Measurements from ENCODE around the gene NIPBL. TPM values are rescaled to one million over a fixed set of nuclear protein-coding genes. Genes with fewer than 3 reads are reported as not detected.

The NIPBL gene
- total and polyA plus RNA-seq, 2 donors (not counting 1 experiment from before 2014, with no cell fraction given): 30.8 to 34.2 TPM

DNA sequence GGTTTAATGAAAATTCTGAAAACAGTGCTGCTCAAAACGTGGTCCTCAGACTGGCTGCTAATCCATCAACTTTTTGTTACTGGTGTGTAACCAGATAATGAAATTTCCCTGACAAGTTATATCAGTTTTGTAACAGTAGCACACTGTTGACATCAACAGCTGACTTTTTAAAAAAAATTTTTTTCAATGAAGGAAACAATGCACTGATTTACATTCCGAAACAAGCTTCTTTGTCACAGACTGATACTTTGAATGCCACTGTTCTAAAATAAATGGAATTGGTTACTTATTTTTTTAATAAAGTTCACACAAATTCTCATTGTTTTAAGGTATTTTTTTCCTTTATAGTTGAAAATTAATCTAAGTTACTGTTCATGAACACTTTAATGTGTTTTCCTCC is 169.1 kb downstream of the NIPBL start:
- no peak overlapping the region for H3K4me3 ChIP-seq (replicated peaks in 1 of 4; ENCODE audit: control extremely low read depth in 1 of 4, insufficient read depth in 1 of 4, low read depth in 3 of 4, low read length in 4 of 4)
- H3K4me2 ChIP-seq (ENCODE audit: extremely low read depth, insufficient read depth, low read length): no peak overlapping the region
- no peak for DNase-seq (ENCODE audit: low read depth in 2 of 2)
- H2AFZ ChIP-seq (ENCODE audit: low read length): no peak overlapping the region
- H3K4me1 ChIP-seq (ENCODE audit: control insufficient read depth, extremely low read depth, insufficient read depth, low read length): no peaks in the 10 kb centered on the region
- H3K27me3 ChIP-seq (ENCODE audit: control insufficient read depth, insufficient read depth, low read length): no peaks in the 10 kb centered on the region
- H3K36me3 ChIP-seq (ENCODE audit: control insufficient read depth, insufficient read depth, low read length): peaks cover 3% of the 10 kb centered on the region
- H3K9ac ChIP-seq (ENCODE audit: insufficient read depth, low read length): no peak overlapping the region
- H4K20me1 ChIP-seq (ENCODE audit: control insufficient read depth, extremely low read depth, insufficient read depth, low read length): no peaks in the 10 kb centered on the region
- no peak for TF ChIP-seq EZH2 (IDR thresholded peaks at IDR 0.05; ENCODE audit: low read length, missing control alignments)
- TF ChIP-seq, protein P1, sequence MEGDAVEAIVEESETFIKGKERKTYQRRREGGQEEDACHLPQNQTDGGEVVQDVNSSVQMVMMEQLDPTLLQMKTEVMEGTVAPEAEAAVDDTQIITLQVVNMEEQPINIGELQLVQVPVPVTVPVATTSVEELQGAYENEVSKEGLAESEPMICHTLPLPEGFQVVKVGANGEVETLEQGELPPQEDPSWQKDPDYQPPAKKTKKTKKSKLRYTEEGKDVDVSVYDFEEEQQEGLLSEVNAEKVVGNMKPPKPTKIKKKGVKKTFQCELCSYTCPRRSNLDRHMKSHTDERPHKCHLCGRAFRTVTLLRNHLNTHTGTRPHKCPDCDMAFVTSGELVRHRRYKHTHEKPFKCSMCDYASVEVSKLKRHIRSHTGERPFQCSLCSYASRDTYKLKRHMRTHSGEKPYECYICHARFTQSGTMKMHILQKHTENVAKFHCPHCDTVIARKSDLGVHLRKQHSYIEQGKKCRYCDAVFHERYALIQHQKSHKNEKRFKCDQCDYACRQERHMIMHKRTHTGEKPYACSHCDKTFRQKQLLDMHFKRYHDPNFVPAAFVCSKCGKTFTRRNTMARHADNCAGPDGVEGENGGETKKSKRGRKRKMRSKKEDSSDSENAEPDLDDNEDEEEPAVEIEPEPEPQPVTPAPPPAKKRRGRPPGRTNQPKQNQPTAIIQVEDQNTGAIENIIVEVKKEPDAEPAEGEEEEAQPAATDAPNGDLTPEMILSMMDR (conservative IDR thresholded peaks at IDR 0.05 in 1 of 2, IDR thresholded peaks at IDR 0.05 in 1 of 2; ENCODE audit: low read depth in 1 of 2, low read length in 2 of 2): no peak
- H3K27ac ChIP-seq (ENCODE audit: insufficient read depth, low read length): no peak overlapping the region
- no peaks in the 10 kb centered on the region for H3K9me3 ChIP-seq (ENCODE audit: control insufficient read depth, insufficient read depth, low read depth, low read length)
- H3K79me2 ChIP-seq (ENCODE audit: control insufficient read depth, insufficient read depth, low read length): no peaks in the 10 kb centered on the region

DNA sequence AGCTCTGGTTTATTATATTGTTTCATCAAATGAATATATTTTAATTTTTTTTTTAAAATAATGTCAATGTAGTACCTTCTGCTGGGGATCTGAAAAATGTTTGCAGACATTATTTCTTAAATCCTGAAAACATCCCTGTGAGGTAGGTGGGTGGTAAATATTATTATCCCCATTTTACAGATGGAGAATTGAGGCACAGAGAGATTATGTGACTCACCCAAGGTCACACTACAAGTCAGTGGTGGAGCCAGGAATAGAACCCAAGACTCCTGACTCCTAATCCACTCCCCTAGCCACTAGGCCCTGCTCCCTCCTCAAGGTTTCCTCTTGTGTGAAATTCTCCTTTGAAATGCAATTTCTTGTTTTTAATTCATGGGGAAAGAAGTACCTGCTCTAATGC is 171.4 kb downstream of the NIPBL start:
- DNase-seq (ENCODE audit: low read depth in 2 of 2): no peak
- H3K27ac ChIP-seq (ENCODE audit: insufficient read depth, low read length): no peak overlapping the region
- no peaks in the 10 kb centered on the region for H3K4me1 ChIP-seq (ENCODE audit: control insufficient read depth, extremely low read depth, insufficient read depth, low read length)
- H3K9me3 ChIP-seq (ENCODE audit: control insufficient read depth, insufficient read depth, low read depth, low read length): no peaks in the 10 kb centered on the region
- peaks cover 5% of the 10 kb centered on the region for H3K36me3 ChIP-seq (ENCODE audit: control insufficient read depth, insufficient read depth, low read length)
- no peaks in the 10 kb centered on the region for H4K20me1 ChIP-seq (ENCODE audit: control insufficient read depth, extremely low read depth, insufficient read depth, low read length)
- no peak overlapping the region for H3K4me2 ChIP-seq (ENCODE audit: extremely low read depth, insufficient read depth, low read length)
- H3K4me3 ChIP-seq (replicated peaks in 1 of 4; ENCODE audit: control extremely low read depth in 1 of 4, insufficient read depth in 1 of 4, low read depth in 3 of 4, low read length in 4 of 4): no peak overlapping the region
- H2AFZ ChIP-seq (ENCODE audit: low read length): no peak overlapping the region
- TF ChIP-seq, protein P1 (conservative IDR thresholded peaks at IDR 0.05 in 1 of 2, IDR thresholded peaks at IDR 0.05 in 1 of 2; ENCODE audit: low read depth in 1 of 2, low read length in 2 of 2): no peak
- TF ChIP-seq EZH2 (IDR thresholded peaks at IDR 0.05; ENCODE audit: low read length, missing control alignments): no peak
- no peak overlapping the region for H3K9ac ChIP-seq (ENCODE audit: insufficient read depth, low read length)
- H3K79me2 ChIP-seq (ENCODE audit: control insufficient read depth, insufficient read depth, low read length): no peaks in the 10 kb centered on the region
- H3K27me3 ChIP-seq (ENCODE audit: control insufficient read depth, insufficient read depth, low read length): no peaks in the 10 kb centered on the region

DNA sequence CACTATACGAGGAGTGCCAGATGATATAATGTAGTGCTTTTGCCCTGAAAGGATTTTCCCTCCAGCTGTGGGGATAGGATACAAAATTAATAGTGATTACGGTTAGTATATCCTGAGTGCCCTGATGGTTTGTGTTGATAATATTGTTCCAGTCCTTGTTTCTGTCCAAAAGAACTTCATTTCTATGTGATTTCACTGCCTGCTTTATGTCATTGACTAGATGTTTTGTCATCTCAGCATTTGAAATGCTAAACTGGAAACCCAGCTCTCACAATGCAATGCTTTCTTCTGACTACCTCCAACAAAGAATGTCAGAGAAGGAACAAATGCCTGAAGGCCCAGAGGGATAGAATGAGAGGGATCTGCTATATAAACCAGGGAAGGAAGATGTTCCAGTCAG is 177.8 kb downstream of the NIPBL start:
- H3K27me3 ChIP-seq (ENCODE audit: control insufficient read depth, insufficient read depth, low read length): no peaks in the 10 kb centered on the region
- H3K79me2 ChIP-seq (ENCODE audit: control insufficient read depth, insufficient read depth, low read length): no peaks in the 10 kb centered on the region
- DNase-seq (ENCODE audit: low read depth in 2 of 2): no peak
- no peak overlapping the region for H3K4me3 ChIP-seq (replicated peaks in 1 of 4; ENCODE audit: control extremely low read depth in 1 of 4, insufficient read depth in 1 of 4, low read depth in 3 of 4, low read length in 4 of 4)
- TF ChIP-seq, protein P1 (conservative IDR thresholded peaks at IDR 0.05 in 1 of 2, IDR thresholded peaks at IDR 0.05 in 1 of 2; ENCODE audit: low read depth in 1 of 2, low read length in 2 of 2): no peak
- TF ChIP-seq EZH2 (IDR thresholded peaks at IDR 0.05; ENCODE audit: low read length, missing control alignments): no peak
- H4K20me1 ChIP-seq (ENCODE audit: control insufficient read depth, extremely low read depth, insufficient read depth, low read length): no peaks in the 10 kb centered on the region
- H3K27ac ChIP-seq (ENCODE audit: insufficient read depth, low read length): no peak overlapping the region
- H3K4me2 ChIP-seq (ENCODE audit: extremely low read depth, insufficient read depth, low read length): no peak overlapping the region
- no peaks in the 10 kb centered on the region for H3K9me3 ChIP-seq (ENCODE audit: control insufficient read depth, insufficient read depth, low read depth, low read length)
- H2AFZ ChIP-seq (ENCODE audit: low read length): no peak overlapping the region
- peaks cover 2% of the 10 kb centered on the region for H3K36me3 ChIP-seq (ENCODE audit: control insufficient read depth, insufficient read depth, low read length)
- no peaks in the 10 kb centered on the region for H3K4me1 ChIP-seq (ENCODE audit: control insufficient read depth, extremely low read depth, insufficient read depth, low read length)
- H3K9ac ChIP-seq (ENCODE audit: insufficient read depth, low read length): no peak overlapping the region
